ENCODE data around the gene CLDN34. TPM values are rescaled to one million over a fixed set of nuclear protein-coding genes. Genes with fewer than 3 reads are reported as not detected.

Gene CLDN34
- total and polyA plus RNA-seq, 2 of the 13 experiments (the other 11 are each of a cell fraction or from before 2014, with no cell fraction given): not detected

GRCh38 chrX:9961750-9962149 lies 5.4 kb upstream of the CLDN34 start:
- POLR2A ChIA-PET: no interaction called here
- no TSS peak for BruUV-seq (replicated peaks)
- intact Hi-C loops (cut with micrococcal nuclease; ENCODE audit: unreplicated experiment): no loop called here

More at GRCh38 chrX:9961750-9962149, 5.4 kb upstream of the CLDN34 start:
- Histone ChIP-seq H3K36me3 (replicated peaks in 1 of 2; ENCODE audit: control insufficient read depth in 1 of 2, insufficient read depth in 2 of 2, low read length in 2 of 2) (no peaks in the 10 kb centered on the region), H3K27ac (ENCODE audit: extremely low read length, insufficient read depth, low read length) (no peak overlapping the region), H4K20me1 (ENCODE audit: insufficient read depth, low read length) (no peaks in the 10 kb centered on the region), H2AFZ (ENCODE audit: low read length) (no peak overlapping the region), H3K4me2 (ENCODE audit: low read depth, low read length) (no peak overlapping the region), H3K9me3 (ENCODE audit: low read length) (no peaks in the 10 kb centered on the region), H3K27me3 (ENCODE audit: control insufficient read depth in 1 of 2, insufficient read depth in 2 of 2, low read length in 2 of 2) (no peaks in the 10 kb centered on the region), H3K4me1 (ENCODE audit: insufficient read depth, low read length) (no peaks in the 10 kb centered on the region), H3K4me3 (replicated peaks in 1 of 3; ENCODE audit: insufficient read depth in 1 of 3, low read depth in 2 of 3, low read length in 3 of 3) (no peak overlapping the region), H3K79me2 (ENCODE audit: insufficient read depth, low read length) (no peaks in the 10 kb centered on the region), H3K9ac (ENCODE audit: insufficient read depth, low read depth, low read length) (no peak overlapping the region)
- 82% methylated on average over 5 of the region's 5 CpGs for WGBS (ENCODE audit: low lambda C conversion rate)
- ATAC-seq (no peak), DNase-seq (ENCODE audit: low spot score) (no peak), FAIRE-seq (no peak)
- TF ChIP-seq ZBTB49 (CRISPR knock-in tag; IDR thresholded peaks at IDR 0.05; ENCODE audit: borderline replicate concordance) (no peak), YEATS2 (CRISPR knock-in tag; IDR thresholded peaks at IDR 0.05; ENCODE audit: borderline replicate concordance) (no peak), PRDM4 (CRISPR knock-in tag; IDR thresholded peaks at IDR 0.05; ENCODE audit: borderline replicate concordance) (no peak), SMAD9 (CRISPR knock-in tag; IDR thresholded peaks at IDR 0.05) (no peak), PRDM10 (CRISPR knock-in tag; IDR thresholded peaks at IDR 0.05; ENCODE audit: low read depth) (no peak), THYN1 (CRISPR knock-in tag; IDR thresholded peaks at IDR 0.05; ENCODE audit: borderline replicate concordance, low read depth) (no peak), MIER2 (CRISPR knock-in tag; IDR thresholded peaks at IDR 0.05) (no peak), LBX2 (CRISPR knock-in tag; IDR thresholded peaks at IDR 0.05; ENCODE audit: borderline replicate concordance) (no peak), DBP (CRISPR knock-in tag; IDR thresholded peaks at IDR 0.05; ENCODE audit: not compliant biosample characterization) (no peak), MTA3 (CRISPR knock-in tag; IDR thresholded peaks at IDR 0.05) (no peak), MED1 (CRISPR knock-in tag; IDR thresholded peaks at IDR 0.05) (no peak), ZNF615 (CRISPR knock-in tag; IDR thresholded peaks at IDR 0.05; ENCODE audit: borderline replicate concordance) (no peak), MTF2 (CRISPR knock-in tag; IDR thresholded peaks at IDR 0.05; ENCODE audit: borderline replicate concordance) (no peak), MIER3 (CRISPR knock-in tag; IDR thresholded peaks at IDR 0.05; ENCODE audit: borderline replicate concordance) (no peak)
- in situ Hi-C loops (cut with HindIII; ENCODE audit: extremely low pct_ligation_motif_present, low pct_unique_long_range_greater_than_20kb): no loop called here
- CTCF ChIA-PET (ENCODE audit: low intra/inter-chr PET ratio, low total read pairs): no interaction called here
